Measurements from ENCODE around the gene MCOLN3. TPM values are rescaled to one million over a fixed set of nuclear protein-coding genes. Genes with fewer than 3 reads are reported as not detected.

MCOLN3 gene
- total and polyA plus RNA-seq, 9 of the 15 experiments (the other 6 are each of a cell fraction or from before 2014, with no cell fraction given): 0.04 to 0.05 TPM; not detected in 7

GRCh38 chr1:84969489-84970250 is 78.6 kb downstream of the MCOLN3 start:
- Histone ChIP-seq H3K36me3 (ENCODE audit: control insufficient read depth, insufficient read depth, low read length) (no peaks in the 10 kb centered on the region), H2AFZ (ENCODE audit: low read depth, low read length) (no peak overlapping the region), H3K27ac (ENCODE audit: extremely low read depth, low read depth, low read length) (no peak overlapping the region), H3K9me1 (ENCODE audit: control insufficient read depth, insufficient read depth, low read length) (no peaks in the 10 kb centered on the region), H3K9ac (ENCODE audit: insufficient read depth in 1 of 2, low read depth in 2 of 2, low read length in 2 of 2) (no peak overlapping the region), H4K20me1 (replicated peaks; ENCODE audit: control insufficient read depth, insufficient read depth, low read length) (no peaks in the 10 kb centered on the region), H3K4me2 (ENCODE audit: insufficient read depth, low read length) (no peak overlapping the region), H3K9me3 (replicated peaks; ENCODE audit: control insufficient read depth, insufficient read depth, low read depth, low read length) (no peaks in the 10 kb centered on the region), H3K27me3 (ENCODE audit: control insufficient read depth in 2 of 2, insufficient read depth in 2 of 2, low read length in 2 of 2) (no peaks in the 10 kb centered on the region), H3K4me1 (replicated peaks in 1 of 2; ENCODE audit: control insufficient read depth in 2 of 2, insufficient read depth in 2 of 2, low read length in 2 of 2) (no peaks in the 10 kb centered on the region), H3K4me3 (no peak overlapping the region), H3K79me2 (ENCODE audit: control insufficient read depth, insufficient read depth, low read length) (no peaks in the 10 kb centered on the region)
- WGBS (ENCODE audit: insufficient coverage, low coverage, missing lambda C conversion rate): 4% methylated on average over 7 of the region's 7 CpGs
- FAIRE-seq (no peak), ATAC-seq (no peak), DNase-seq (ENCODE audit: extremely low read depth in 1 of 4, low spot score in 3 of 4) (no peak)
- in situ Hi-C loops (cut with MboI): no loop called here
- POLR2A ChIA-PET: no interaction called here
- CTCF ChIA-PET (ENCODE audit: low intra/inter-chr PET ratio): no interaction called here
- intact Hi-C loops (cut with micrococcal nuclease): no loop called here
- TF ChIP-seq PHF21A (IDR thresholded peaks at IDR 0.05; ENCODE audit: borderline replicate concordance, low read depth) (no peak), MEF2A (IDR thresholded peaks at IDR 0.05; ENCODE audit: control insufficient read depth, low read depth, low read length) (no peak), IFI16 (CRISPR knock-in tag; IDR thresholded peaks at IDR 0.05) (no peak), HDAC1 (IDR thresholded peaks at IDR 0.05) (no peak), ZNF511 (CRISPR knock-in tag; IDR thresholded peaks at IDR 0.05) (no peak), EGR1 (conservative IDR thresholded peaks at IDR 0.05) (no peak), SLC30A9 (CRISPR knock-in tag; IDR thresholded peaks at IDR 0.05) (no peak), PURB (CRISPR knock-in tag; IDR thresholded peaks at IDR 0.05; ENCODE audit: low read depth) (no peak), NFYB (IDR thresholded peaks at IDR 0.05; ENCODE audit: extremely low read depth, insufficient read length) (no peak)
- no TSS peak for BruUV-seq (replicated peaks)
